KMS-11 (cell line): ENCODE results near the gene BMP2K.
A peak's percentile ranks its signal among the peaks of the same experiment; 100 is the strongest.

ENCODE experiments used
- H2AFZ ChIP-seq: fragments of 200-600 bp; sonication (generic); 2 replicates; pipeline ENCODE4 v1.6.1; 2016; ENCODE audit warnings: antibody characterized with exemption, mixed run types, low read depth
- H3K27ac ChIP-seq: fragments of 200-600 bp; sonication (generic); 2 replicates; pipeline ENCODE4 v1.6.1; 2016; ENCODE audit warnings: mild to moderate bottlenecking, mixed run types
- H3K27me3 ChIP-seq: fragments of 200-600 bp; sonication (generic); 2 replicates; pipeline ENCODE4 v1.6.1; 2017; ENCODE audit warnings: mild to moderate bottlenecking, low read depth, mixed run types, moderate library complexity; ENCODE audit not compliant: insufficient read depth
- H3K36me3 ChIP-seq: fragments of 200-600 bp; sonication (generic); 2 replicates; pipeline ENCODE4 v1.6.1; 2017; ENCODE audit warnings: mild to moderate bottlenecking, mixed run types; ENCODE audit not compliant: insufficient read depth
- H3K4me1 ChIP-seq: fragments of 200-600 bp; sonication (generic); 2 replicates; pipeline ENCODE4 v1.6.1; 2016; ENCODE audit warnings: mild to moderate bottlenecking, low read depth, mixed run types; ENCODE audit not compliant: poor library complexity, severe bottlenecking
- H3K4me2 ChIP-seq: fragments of 200-600 bp; sonication (generic); 2 replicates; pipeline ENCODE4 v1.7.0; 2016; ENCODE audit warnings: mild to moderate bottlenecking, mixed run types
- H3K4me3 ChIP-seq: fragments of 200-600 bp; sonication (generic); IDR thresholded peaks from 2 replicates; pipeline ENCODE4 v1.6.1; 2017; ENCODE audit warnings: low read depth, low read length, mixed read lengths; ENCODE audit not compliant: insufficient read depth
- H3K79me2 ChIP-seq: fragments of 200-600 bp; sonication (generic); 2 replicates; pipeline ENCODE4 v1.6.1; 2016; ENCODE audit warnings: low read depth, mixed run types; ENCODE audit not compliant: insufficient read depth
- H3K9ac ChIP-seq: fragments of 200-600 bp; sonication (generic); 2 replicates; pipeline ENCODE4 v1.6.1; 2016; ENCODE audit warnings: mild to moderate bottlenecking, mixed run types
- H4K20me1 ChIP-seq: fragments of 200-600 bp; sonication (generic); 2 replicates; pipeline ENCODE4 v1.6.1; 2016; ENCODE audit warnings: mild to moderate bottlenecking, mixed run types; ENCODE audit not compliant: insufficient read depth
- CTCF ChIP-seq: fragments of 200-600 bp; sonication (generic); conservative IDR thresholded peaks from 2 replicates; pipeline ENCODE4 v1.6.1; 2017; ENCODE audit warnings: low read depth, mild to moderate bottlenecking, antibody characterized with exemption, low read length, moderate library complexity, mixed read lengths

The BMP2K gene

GRCh38 chr4:78779280-78779679 lies 3.1 kb downstream of the BMP2K start:
- no peak overlapping the region for H3K9ac ChIP-seq
- no peaks in the 10 kb centered on the region for H3K27me3 ChIP-seq
- peak overlapping the region; percentile 8; the same call in 1 of the 2 replicates for H3K27ac ChIP-seq
- peaks cover 72% of the 10 kb centered on the region for H3K79me2 ChIP-seq
- no peaks in the 10 kb centered on the region; the same call in 1 of the 2 replicates for H3K36me3 ChIP-seq
- no peak overlapping the region for H3K4me3 ChIP-seq
- no peak for TF ChIP-seq CTCF
- H2AFZ ChIP-seq = no peak overlapping the region
- H3K4me2 ChIP-seq = peak overlapping the region; percentile 95
- no peaks in the 10 kb centered on the region for H4K20me1 ChIP-seq
- peaks cover 78% of the 10 kb centered on the region for H3K4me1 ChIP-seq

GRCh38 chr4:78780093-78780492 lies 3.9 kb downstream of the BMP2K start:
- Histone ChIP-seq H3K36me3 (no peaks in the 10 kb centered on the region; the same call in 1 of the 2 replicates), H3K9ac (no peak overlapping the region), H3K4me2 (peak overlapping the region; percentile 95; the same call in 1 of the 2 replicates), H3K27me3 (no peaks in the 10 kb centered on the region), H2AFZ (no peak overlapping the region), H4K20me1 (no peaks in the 10 kb centered on the region), H3K4me1 (peaks cover 78% of the 10 kb centered on the region), H3K27ac (no peak overlapping the region), H3K4me3 (no peak overlapping the region), H3K79me2 (peaks cover 81% of the 10 kb centered on the region)
- TF ChIP-seq CTCF = no peak

GRCh38 chr4:78781139-78781538 lies 5.0 kb downstream of the BMP2K start:
- no peak overlapping the region for H3K4me3 ChIP-seq
- no peak overlapping the region for H2AFZ ChIP-seq
- H3K27ac ChIP-seq = peak overlapping the region; percentile 2; the same call in 1 of the 2 replicates
- H3K4me2 ChIP-seq = peak overlapping the region; percentile 95; the same call in 1 of the 2 replicates
- TF ChIP-seq CTCF = no peak
- H4K20me1 ChIP-seq = no peaks in the 10 kb centered on the region
- H3K4me1 ChIP-seq = peaks cover 88% of the 10 kb centered on the region
- no peak overlapping the region for H3K9ac ChIP-seq
- no peaks in the 10 kb centered on the region; the same call in 1 of the 2 replicates for H3K36me3 ChIP-seq
- no peaks in the 10 kb centered on the region for H3K27me3 ChIP-seq
- H3K79me2 ChIP-seq = peaks cover 90% of the 10 kb centered on the region

DNA sequence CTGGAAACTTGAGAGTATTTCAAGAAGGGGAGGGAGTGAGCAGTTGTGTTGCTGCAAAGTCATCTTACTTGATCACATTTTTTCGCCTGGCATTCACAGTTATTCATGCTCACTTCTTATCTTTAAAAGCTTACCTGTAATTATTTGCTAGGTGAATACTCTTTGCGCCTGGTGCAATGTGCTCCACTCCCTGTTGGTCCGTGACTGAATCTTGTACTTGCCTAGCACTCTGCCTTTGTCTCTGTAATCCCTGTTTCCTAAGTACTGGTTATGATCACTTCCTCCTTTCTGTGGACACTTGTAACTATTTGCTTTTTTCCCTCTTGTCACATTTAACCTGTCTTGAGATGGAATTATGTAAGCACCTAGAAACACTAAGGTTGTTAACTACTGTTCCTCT lies 5.8 kb downstream of the BMP2K start:
- Histone ChIP-seq H3K27ac (no peak overlapping the region), H3K79me2 (peaks cover 93% of the 10 kb centered on the region), H3K36me3 (no peaks in the 10 kb centered on the region; the same call in 1 of the 2 replicates), H3K27me3 (no peaks in the 10 kb centered on the region), H3K4me2 (0 out of 2 replicates have a peak overlapping the region, but pooled peaks have one; percentile 30), H3K9ac (no peak overlapping the region), H3K4me3 (no peak overlapping the region), H4K20me1 (no peaks in the 10 kb centered on the region), H2AFZ (no peak overlapping the region), H3K4me1 (peaks cover 88% of the 10 kb centered on the region)
- no peak for TF ChIP-seq CTCF
